Astrocyte of the cerebellum (primary cell): ENCODE results near the gene MCM3AP.

Experiments
- DNase-seq: peaks from one replicate; pipeline ENCODE4 v3.0.0-alpha.2; 2011; ENCODE audit warnings: low read depth
- H3K4me3 ChIP-seq: 2 replicates; pipeline ENCODE4 v1.5.1; 2011; ENCODE audit warnings: mild to moderate bottlenecking, low read depth, low read length, moderate library complexity
- in situ Hi-C: cut with HindIII; loops from 2 replicates; pipeline ENCODE4 v1.10.0; 2017; ENCODE audit warnings: low sequenced_read_pairs
- TF ChIP-seq, protein P1 (sequence below): IDR thresholded peaks from 2 replicates; pipeline ENCODE4 v1.5.1; 2012; ENCODE audit warnings: low read length, low read depth, moderate library complexity, mild to moderate bottlenecking; ENCODE audit errors: missing control alignments

MCM3AP gene

DNA sequence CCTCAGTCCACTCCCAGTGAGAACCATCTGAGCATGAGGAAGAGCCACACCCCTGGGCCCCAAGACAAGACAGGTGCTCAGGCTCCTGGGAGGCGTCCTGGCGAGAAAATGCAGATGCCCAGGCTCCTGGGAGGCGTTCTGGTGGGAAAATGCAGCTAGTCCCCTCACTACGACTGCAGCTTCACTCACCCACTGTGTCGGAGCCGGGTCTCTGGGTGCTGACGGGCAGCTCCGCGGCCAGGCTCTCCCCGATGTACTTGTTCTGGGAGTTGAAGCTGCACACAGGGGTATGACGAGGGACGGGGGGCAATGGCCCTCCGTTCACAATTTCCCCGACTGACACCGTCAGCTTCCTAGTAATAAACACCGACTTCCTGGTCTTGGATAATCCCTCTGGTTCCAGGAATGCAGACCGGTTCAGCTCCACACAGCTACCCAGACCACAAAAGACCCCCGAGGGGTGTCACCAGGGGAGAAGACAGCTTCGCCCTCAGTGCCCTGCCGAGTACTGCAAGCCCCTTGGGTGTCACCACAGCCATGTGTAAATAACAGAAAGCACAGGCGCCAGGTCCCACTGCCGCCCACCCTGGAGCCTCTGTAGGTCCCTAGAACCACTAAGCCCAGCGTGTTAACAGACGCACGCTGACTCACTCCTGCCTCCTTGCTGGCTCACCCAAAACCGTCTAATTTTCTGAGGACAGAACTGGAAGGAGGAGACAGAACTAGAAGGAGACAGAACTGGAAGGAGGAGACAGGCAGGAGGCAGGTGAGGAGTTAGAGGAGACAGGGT is 19.5 kb downstream of the MCM3AP start:
- no peak overlapping the region for H3K4me3 ChIP-seq
- in situ Hi-C loops = no loop called here
- DNase-seq = no peak
- TF ChIP-seq, protein P1, sequence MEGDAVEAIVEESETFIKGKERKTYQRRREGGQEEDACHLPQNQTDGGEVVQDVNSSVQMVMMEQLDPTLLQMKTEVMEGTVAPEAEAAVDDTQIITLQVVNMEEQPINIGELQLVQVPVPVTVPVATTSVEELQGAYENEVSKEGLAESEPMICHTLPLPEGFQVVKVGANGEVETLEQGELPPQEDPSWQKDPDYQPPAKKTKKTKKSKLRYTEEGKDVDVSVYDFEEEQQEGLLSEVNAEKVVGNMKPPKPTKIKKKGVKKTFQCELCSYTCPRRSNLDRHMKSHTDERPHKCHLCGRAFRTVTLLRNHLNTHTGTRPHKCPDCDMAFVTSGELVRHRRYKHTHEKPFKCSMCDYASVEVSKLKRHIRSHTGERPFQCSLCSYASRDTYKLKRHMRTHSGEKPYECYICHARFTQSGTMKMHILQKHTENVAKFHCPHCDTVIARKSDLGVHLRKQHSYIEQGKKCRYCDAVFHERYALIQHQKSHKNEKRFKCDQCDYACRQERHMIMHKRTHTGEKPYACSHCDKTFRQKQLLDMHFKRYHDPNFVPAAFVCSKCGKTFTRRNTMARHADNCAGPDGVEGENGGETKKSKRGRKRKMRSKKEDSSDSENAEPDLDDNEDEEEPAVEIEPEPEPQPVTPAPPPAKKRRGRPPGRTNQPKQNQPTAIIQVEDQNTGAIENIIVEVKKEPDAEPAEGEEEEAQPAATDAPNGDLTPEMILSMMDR = no peak

DNA sequence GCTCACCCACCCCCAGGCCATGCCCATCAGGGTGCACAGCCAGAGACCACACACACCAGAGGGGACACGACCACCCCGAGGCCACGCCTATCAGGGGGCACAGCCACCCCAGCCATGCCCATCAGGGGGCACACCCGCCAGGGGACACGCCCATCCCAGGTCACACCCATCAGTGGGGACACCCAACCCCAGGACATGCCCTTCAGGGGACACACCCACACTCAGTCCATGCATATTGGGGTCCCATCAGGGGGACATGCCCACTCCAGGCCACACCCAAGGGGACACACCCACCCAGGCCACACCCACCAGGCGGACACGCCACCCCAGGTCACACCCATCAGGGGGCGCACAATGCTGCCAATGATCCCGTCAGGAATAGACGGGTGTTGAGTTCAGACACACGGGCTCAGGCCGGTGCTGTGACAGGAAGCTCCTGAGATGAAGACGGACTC is 20.7 kb downstream of the MCM3AP start:
- in situ Hi-C loops = no loop called here
- no peak overlapping the region for H3K4me3 ChIP-seq

DNA sequence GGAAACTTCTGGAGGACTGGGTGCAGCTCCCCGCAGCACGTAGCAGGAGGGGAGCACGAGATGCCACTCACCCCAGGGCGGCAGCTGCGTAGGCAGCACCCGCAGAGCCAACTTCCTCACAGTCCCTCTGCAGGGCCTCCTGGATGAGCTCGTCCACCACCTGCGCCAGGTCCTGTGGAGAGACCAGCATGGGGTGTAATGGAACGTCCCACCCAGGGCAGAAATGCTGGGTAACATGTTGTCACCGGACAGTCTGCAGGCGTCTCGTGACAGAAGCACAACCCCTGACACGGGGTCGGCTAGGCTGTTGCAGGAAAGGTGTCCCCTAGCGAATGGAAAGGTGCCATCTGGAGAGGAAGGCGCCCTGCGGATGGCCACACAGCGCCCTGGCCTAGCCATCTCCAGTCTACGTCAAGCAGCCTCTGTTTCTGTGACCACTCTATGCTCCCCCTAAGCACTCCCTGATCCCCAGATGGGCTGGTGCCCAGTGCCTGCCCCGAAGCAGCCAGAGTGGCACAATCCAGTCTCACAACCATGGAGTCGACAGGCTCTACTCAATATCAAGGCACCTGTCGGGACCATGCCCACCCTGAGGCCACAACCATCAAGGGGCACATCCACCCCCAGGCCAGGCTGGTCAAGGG is 21.2 kb downstream of the MCM3AP start:
- DNase-seq = no peak
- TF ChIP-seq, protein P1 = no peak
- no peak overlapping the region for H3K4me3 ChIP-seq
- in situ Hi-C loops = no loop called here

More for the DNA sequence above, 20.7 kb downstream of the MCM3AP start:
- TF ChIP-seq, protein P1 = no peak
- no peak for DNase-seq

DNA sequence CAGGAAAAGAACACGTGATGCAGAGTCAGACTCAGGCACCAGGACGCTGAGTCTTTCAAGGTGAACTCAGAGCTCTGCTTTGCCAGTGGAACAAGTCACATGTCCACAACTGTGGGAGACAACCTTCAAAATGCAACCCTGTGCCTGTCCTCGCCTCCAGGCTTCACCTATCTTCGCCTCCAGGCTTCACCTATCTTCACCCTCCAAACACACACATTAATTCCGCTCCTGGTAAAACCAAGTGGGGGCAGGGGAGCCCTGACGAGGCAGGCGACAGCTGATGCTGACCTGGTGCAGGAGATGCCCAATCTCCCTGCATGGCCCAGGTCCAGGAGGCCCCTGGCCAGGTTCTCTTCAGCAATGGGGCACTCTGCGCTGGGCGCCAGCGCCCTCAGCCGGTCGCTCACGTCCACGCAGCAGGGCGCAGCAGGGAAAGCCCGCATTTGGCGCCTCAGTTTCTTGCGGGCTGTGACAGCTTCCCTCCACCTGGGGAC is 28.9 kb downstream of the MCM3AP start:
- TF ChIP-seq, protein P1 = no peak
- no peak for DNase-seq
- H3K4me3 ChIP-seq = no peak overlapping the region
- in situ Hi-C loops = no loop called here

DNA sequence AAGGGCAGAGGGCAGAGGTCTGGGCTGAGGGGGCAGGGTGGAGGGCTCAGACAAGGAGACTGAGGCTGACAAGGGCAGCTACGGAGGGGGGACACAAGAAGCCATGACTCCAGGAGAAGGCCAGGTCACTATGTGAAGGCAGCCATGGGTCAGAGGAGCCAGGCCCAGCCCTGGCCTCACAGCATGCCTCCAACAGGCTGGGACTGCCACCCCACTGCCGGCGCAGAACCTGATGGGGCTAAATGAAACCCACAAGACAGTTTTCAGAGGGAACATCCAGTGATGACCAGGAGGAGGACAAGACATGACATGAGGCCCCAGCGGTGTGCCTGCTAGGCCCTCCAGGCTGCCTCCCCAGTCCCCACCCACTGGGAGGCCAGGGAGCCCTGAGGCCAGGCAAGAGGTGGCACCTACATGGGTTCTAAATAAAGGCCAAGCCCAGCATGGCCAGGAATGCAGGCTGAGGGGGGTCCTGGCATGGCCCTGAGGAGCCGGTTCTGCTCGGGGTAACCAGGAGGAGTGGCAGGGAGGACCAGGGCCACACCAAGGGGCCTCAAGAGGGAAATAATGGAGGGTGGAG is 29.6 kb downstream of the MCM3AP start:
- TF ChIP-seq, protein P1 = no peak
- in situ Hi-C loops = no loop called here
- H3K4me3 ChIP-seq = no peak overlapping the region
- DNase-seq = no peak

DNA sequence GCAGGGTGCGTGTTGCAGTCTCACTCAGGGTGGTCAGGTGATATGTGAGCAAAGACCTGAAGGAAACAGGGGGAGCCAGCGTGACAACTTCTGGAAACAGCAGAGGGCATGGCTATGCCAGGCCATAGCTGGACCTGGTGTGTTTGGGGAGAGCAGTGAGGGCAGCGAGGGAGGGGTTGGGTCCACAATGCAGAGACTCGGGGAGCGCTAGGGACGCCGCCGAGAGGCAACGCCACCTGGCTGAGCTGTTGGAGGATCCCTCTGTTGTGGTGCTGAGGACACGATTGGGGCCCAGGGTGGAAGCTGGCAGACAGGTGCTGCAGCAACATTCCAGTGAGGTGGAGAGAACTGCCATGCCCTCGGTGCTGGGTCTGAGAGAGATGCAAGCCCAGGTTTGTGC is 30.2 kb downstream of the MCM3AP start:
- no peak for DNase-seq
- no peak overlapping the region for H3K4me3 ChIP-seq
- in situ Hi-C loops = no loop called here
- TF ChIP-seq, protein P1 = no peak
